ENCODE measurements around the gene PCDHAC2.

PCDHAC2 gene

GRCh38 chr5:140988608-140989007 lies 22.3 kb downstream of the PCDHAC2 start:
- DNase-seq (ENCODE audit: low read depth in 2 of 2): no peak

GRCh38 chr5:140989254-140990020 lies 23.2 kb downstream of the PCDHAC2 start:
- no peak for DNase-seq (ENCODE audit: low read depth in 2 of 2)

GRCh38 chr5:140992828-140993227 lies 26.6 kb downstream of the PCDHAC2 start:
- no peak for DNase-seq (ENCODE audit: low read depth in 2 of 2)

- DNase-seq (ENCODE audit: low read depth in 2 of 2): no peak
Measured at GRCh38 chr5:140996060-140996459, 29.8 kb downstream of the PCDHAC2 start.

GRCh38 chr5:140998921-140999410 lies 32.7 kb downstream of the PCDHAC2 start:
- no peak for DNase-seq (ENCODE audit: low read depth in 2 of 2)

- DNase-seq (ENCODE audit: low read depth in 2 of 2): no peak
Measured at GRCh38 chr5:141001446-141001843, 35.2 kb downstream of the PCDHAC2 start.

- DNase-seq (ENCODE audit: low read depth in 2 of 2): no peak
Measured at GRCh38 chr5:141001844-141002604, 35.7 kb downstream of the PCDHAC2 start.

- no peak for DNase-seq (ENCODE audit: low read depth in 2 of 2)
Measured at GRCh38 chr5:141002605-141002965, 36.3 kb downstream of the PCDHAC2 start.

- DNase-seq (ENCODE audit: low read depth in 2 of 2): no peak
Measured at GRCh38 chr5:141003031-141003430, 36.8 kb downstream of the PCDHAC2 start.

GRCh38 chr5:141003791-141004611 lies 37.7 kb downstream of the PCDHAC2 start:
- DNase-seq (ENCODE audit: low read depth in 2 of 2): no peak

- no peak for DNase-seq (ENCODE audit: low read depth in 2 of 2)
Measured at GRCh38 chr5:141007791-141008190, 41.5 kb downstream of the PCDHAC2 start.

GRCh38 chr5:141010047-141010793 lies 43.9 kb downstream of the PCDHAC2 start:
- no peak for DNase-seq (ENCODE audit: low read depth in 2 of 2)

GRCh38 chr5:141017943-141018342 lies 51.7 kb downstream of the PCDHAC2 start:
- DNase-seq (ENCODE audit: low read depth in 2 of 2): no peak
